ENCODE results near the gene ZCCHC14. TPM values are rescaled to one million over a fixed set of nuclear protein-coding genes. Genes with fewer than 3 reads are reported as not detected.

Gene ZCCHC14
- total and polyA plus RNA-seq, 2 of the 13 experiments (the other 11 are each of a cell fraction or from before 2014, with no cell fraction given): 12.4 to 12.5 TPM

GRCh38 chr16:87383505-87384161, 109.2 kb downstream of the ZCCHC14 start, which contains the start of gene FBXO31 (continued):
- TF ChIP-seq IKZF4 (CRISPR knock-in tag; IDR thresholded peaks at IDR 0.05; ENCODE audit: borderline replicate concordance, low read depth, not compliant biosample characterization): peak; percentile 84
- no peak for TF ChIP-seq SNAI1 (CRISPR knock-in tag; IDR thresholded peaks at IDR 0.05; ENCODE audit: borderline replicate concordance)
- peak; percentile 73 for TF ChIP-seq HOXA5 (CRISPR knock-in tag; IDR thresholded peaks at IDR 0.05)
- peak; percentile 92 for TF ChIP-seq E2F2 (CRISPR knock-in tag; IDR thresholded peaks at IDR 0.05; ENCODE audit: borderline replicate concordance)
- TF ChIP-seq ZFP91 (CRISPR knock-in tag; IDR thresholded peaks at IDR 0.05; ENCODE audit: borderline replicate concordance): peak; percentile 93
- no peak for TF ChIP-seq ZSCAN12 (CRISPR knock-in tag; IDR thresholded peaks at IDR 0.05)
- TF ChIP-seq ARID3A (IDR thresholded peaks at IDR 0.05; ENCODE audit: low read depth, low read length): no peak
- TF ChIP-seq ZBTB25 (CRISPR knock-in tag; IDR thresholded peaks at IDR 0.05): peak; percentile 99
- TF ChIP-seq ZNF83 (CRISPR knock-in tag; IDR thresholded peaks at IDR 0.05; ENCODE audit: borderline replicate concordance): peak; percentile 97; the same call in 1 of the 2 replicates
- peak; percentile 96 for TF ChIP-seq ZFP1 (CRISPR knock-in tag; IDR thresholded peaks at IDR 0.05)
- TF ChIP-seq HNRNPK (IDR thresholded peaks at IDR 0.05; ENCODE audit: low read depth, low read length, poor library complexity, severe bottlenecking): no peak
- no peak; the same call in 1 of the 2 replicates for TF ChIP-seq ZNF224 (CRISPR knock-in tag; IDR thresholded peaks at IDR 0.05)
- TF ChIP-seq TFDP2 (CRISPR knock-in tag; IDR thresholded peaks at IDR 0.05): peak; percentile 75; the same call in 1 of the 2 replicates
- TF ChIP-seq ZBTB3 (CRISPR knock-in tag; IDR thresholded peaks at IDR 0.05; ENCODE audit: borderline replicate concordance, low read depth): peak; percentile 90; the same call in 1 of the 2 replicates
- TF ChIP-seq ZNF136 (CRISPR knock-in tag; IDR thresholded peaks at IDR 0.05; ENCODE audit: low read depth): peak; percentile 73; the same call in 1 of the 2 replicates
- no peak for TF ChIP-seq NCOA1 (CRISPR knock-in tag; IDR thresholded peaks at IDR 0.05)
- no peak; the same call in 1 of the 2 replicates for TF ChIP-seq FOXC1 (CRISPR knock-in tag; IDR thresholded peaks at IDR 0.05; ENCODE audit: borderline replicate concordance)
- TF ChIP-seq KLF13 (CRISPR knock-in tag; IDR thresholded peaks at IDR 0.05): peak; percentile 77; the same call in 1 of the 2 replicates
- no peak; the same call in 1 of the 2 replicates for TF ChIP-seq GZF1 (CRISPR knock-in tag; IDR thresholded peaks at IDR 0.05)
- TF ChIP-seq CEBPG (CRISPR knock-in tag; IDR thresholded peaks at IDR 0.05): peak; percentile 64; the same call in 1 of the 2 replicates
- peak; percentile 41 for TF ChIP-seq MNT (IDR thresholded peaks at IDR 0.05)

All from HepG2 (cell line).